ENCODE data around the gene GTF3A.
A peak's percentile ranks its signal among the peaks of the same experiment; 100 is the strongest.

The GTF3A gene

DNA sequence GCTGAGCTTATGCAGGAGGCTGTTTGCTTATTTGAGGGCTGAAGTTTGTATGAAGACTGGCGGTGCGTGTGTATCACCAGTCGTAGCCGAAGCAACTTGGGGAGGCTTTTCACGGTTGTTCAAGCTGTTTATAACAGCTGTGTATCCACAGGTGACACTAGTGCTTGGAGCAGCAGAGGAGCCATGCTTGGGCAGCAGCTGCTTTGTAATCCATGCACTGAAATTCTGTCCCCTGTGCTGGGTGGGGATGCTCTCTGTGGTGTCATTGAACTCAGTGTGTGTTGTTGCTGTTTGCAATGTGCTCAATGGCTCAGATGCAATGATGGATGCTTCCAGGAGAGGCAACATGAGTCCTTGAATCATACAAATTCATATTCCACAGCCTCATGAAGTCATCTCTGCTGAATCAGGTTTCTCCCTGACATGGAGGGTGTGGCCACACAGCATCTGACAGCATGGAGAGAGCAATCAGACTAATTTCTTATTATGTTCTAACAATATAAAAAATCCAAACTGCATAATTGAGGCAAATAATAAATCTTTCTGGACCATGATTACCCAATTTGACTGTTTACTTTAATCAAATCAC is 18.8 kb upstream of the GTF3A start:
- no peak for DNase-seq

GRCh38 chr13:27406178-27406939 is 18.1 kb upstream of the GTF3A start:
- peak; percentile 70 for DNase-seq

GRCh38 chr13:27408074-27408473 is 16.3 kb upstream of the GTF3A start:
- DNase-seq = no peak

GRCh38 chr13:27409013-27409412 is 15.4 kb upstream of the GTF3A start:
- DNase-seq = no peak

- DNase-seq = no peak
Measured at GRCh38 chr13:27411341-27411740, 13.1 kb upstream of the GTF3A start.

- DNase-seq = peak; percentile 15
Measured at GRCh38 chr13:27415116-27415515, 9.3 kb upstream of the GTF3A start.

- DNase-seq = no peak
Measured at GRCh38 chr13:27419328-27419727, 5.1 kb upstream of the GTF3A start.

DNA sequence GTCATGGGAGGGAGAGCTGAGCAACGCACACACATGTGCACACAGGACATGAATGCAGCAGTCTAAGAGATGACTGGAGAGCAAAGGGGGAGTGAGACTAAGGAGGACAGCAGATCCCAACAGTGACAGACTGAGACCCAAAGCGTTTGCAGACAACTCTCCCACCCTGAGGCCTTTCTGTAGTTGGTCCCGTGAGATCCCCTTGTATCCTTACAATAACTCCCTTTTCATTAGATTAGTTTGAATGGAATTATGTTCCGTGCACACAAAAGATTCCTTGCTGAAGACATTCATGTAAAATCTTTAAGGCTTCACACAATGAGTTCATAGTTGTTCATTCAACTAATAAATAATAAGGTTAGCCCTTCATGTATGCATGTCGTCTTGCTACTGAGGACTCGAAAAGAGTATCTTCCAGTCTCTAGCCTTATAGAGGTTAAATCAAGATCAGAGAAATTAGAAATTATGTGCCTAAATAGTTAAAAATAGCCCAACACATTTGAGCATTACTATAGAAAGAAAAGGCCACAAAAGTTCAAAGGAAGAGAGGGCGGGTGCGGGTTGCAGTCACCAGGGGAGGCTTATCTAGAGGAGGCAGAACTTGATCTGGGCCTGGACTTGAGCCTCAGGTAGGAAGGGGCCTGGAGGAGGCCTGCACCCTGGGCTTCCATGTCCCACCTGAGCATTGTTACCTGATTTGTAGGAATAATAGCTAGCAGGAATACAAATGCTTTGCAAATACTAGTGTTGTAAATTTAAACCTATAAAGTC is 3.1 kb upstream of the GTF3A start:
- DNase-seq = no peak

DNA sequence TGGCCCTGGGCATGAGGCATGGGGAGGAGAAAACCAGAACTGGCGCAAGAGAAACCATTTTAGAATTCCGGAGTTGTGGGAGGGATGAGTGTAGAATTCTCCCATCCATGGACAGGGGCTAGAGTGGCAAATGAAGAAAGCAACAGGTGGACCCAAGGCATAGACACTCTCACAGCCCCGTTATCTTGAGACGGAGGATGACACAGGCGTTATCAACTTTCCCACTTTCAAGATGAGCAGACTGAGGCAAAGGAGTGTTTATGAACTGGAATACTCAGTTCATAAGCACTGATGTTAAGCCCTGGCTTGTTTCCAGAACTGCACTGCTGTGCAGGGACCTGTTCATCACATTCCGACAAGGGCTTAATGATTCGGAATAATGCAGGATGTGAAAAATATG is 1.1 kb upstream of the GTF3A start:
- DNase-seq = no peak

DNA sequence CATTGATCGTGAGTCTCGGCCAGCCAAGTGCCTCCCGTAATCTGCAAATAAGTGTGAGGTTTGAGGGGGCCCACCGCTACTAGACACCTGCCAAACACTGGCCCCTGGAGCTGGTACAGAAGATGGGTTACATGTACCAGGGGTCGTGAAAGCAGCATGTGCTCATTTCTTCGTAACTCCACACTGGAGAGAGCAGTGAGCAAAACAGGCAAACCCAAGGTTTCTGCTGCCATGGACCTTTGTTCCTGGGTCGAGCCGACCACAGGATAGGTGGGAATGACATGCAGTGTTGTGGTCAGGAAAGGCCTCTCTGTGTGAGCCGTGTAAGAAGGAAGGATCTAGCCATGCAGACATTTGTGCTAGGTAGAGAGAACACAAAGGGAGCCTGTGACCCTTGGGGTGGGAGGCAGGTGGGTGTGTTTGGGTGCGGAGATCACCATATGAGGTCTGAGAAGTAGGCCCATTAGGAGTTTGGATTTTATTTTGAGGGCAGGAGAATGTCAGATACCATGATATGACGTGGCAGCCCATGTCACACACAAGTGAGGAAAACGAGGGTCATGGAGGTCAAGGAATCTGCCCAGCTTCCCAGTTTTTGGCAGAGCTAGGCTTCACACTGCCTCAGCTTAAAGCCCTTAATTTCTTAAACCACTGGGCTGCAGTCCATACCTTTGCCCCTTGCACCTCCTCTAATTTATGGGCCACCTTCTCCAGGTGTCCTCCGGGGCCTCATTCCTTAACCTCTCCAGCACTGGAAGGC is 919 bp downstream of the GTF3A start:
- no peak for DNase-seq

- peak; percentile 19 for DNase-seq
Measured at GRCh38 chr13:27425918-27426630, 1.7 kb downstream of the GTF3A start.

DNA sequence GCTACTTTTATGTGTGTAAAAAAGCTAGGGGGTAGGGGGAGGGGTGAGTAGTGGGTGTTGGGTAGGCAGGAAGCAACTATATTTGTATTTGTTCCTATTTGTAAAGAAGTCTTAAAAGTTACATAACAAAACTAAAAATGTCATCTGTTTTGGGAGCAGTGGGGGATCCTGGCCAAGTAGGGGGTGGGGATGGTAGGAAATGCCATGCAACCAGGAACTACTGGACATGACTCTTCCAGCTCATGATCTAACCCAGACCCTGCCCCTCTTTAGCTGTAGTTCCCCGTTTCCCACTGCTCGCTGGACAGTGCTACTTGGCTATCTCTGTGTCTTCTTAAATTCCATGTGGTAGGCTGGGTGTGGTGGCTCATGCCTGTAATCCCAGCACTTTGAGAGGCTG is 3.2 kb downstream of the GTF3A start:
- DNase-seq = no peak

- no peak for DNase-seq
Measured at GRCh38 chr13:27428160-27428559, 3.7 kb downstream of the GTF3A start.

- no peak for DNase-seq
Measured at GRCh38 chr13:27432180-27432579, 7.8 kb downstream of the GTF3A start.

GRCh38 chr13:27432611-27433210 is 8.3 kb downstream of the GTF3A start:
- DNase-seq = no peak

DNA sequence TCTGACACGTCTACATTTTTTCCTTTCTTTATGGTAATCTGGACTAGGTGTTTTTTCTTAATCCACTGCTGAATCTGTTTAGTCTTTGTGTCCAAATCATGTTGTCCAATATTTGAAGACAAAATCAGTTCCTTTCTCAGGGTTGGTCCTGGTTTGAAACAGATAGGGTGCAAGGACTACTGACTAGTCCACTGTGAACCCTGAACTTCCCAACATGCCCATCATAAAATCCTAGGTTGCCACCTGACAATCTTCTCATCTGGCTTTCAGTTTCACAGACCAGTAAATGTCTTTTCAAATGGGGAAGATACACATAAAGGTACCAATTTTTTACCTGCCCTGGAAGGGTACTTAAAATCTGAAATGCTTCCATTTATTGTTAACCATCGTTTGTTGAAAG is 12.7 kb downstream of the GTF3A start:
- no peak for DNase-seq

GRCh38 chr13:27440408-27440807 is 16.0 kb downstream of the GTF3A start:
- no peak for DNase-seq

GRCh38 chr13:27442071-27442647 is 17.7 kb downstream of the GTF3A start:
- DNase-seq = no peak

DNA sequence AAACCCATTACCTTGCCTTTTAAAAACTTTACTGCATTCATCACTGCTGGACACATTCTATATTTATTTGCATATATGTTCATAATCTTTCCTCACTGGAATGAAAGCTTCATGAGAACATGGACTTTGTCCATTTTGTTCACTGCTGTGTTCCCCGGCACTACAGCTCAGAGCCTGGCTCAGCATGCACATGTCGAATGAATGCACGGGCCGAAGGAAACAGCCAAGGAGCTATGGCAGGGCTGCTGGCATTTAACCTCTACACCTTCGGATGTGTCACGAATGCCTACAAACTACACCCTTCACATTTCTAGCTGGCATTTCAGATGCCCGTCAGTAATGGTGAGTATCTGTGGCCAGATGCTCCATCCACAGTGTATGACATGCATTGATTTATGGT is 18.4 kb downstream of the GTF3A start:
- peak; percentile 65 for DNase-seq

- DNase-seq = no peak
Measured at GRCh38 chr13:27446986-27447583, 22.7 kb downstream of the GTF3A start.

- no peak for DNase-seq
Measured at GRCh38 chr13:27448308-27448707, 23.9 kb downstream of the GTF3A start.
